MM.1S (cell line): ENCODE results near the gene PPEF1.

ENCODE experiments used
- CTCF ChIP-seq: fragments of 300-600 bp; sonication (generic); IDR thresholded peaks from 2 replicates; pipeline ENCODE4 v1.5.1; 2016; ENCODE audit warnings: antibody characterized with exemption, low read length, mixed read lengths
- EZH2 ChIP-seq: fragments of 300-600 bp; sonication (generic); optimal IDR thresholded peaks from 2 replicates; pipeline ENCODE3; 2017; ENCODE audit warnings: low read depth, mild to moderate bottlenecking, antibody characterized with exemption, low read length, mixed read lengths
- EZH2phosphoT487 ChIP-seq: fragments of 300-600 bp; sonication (generic); IDR thresholded peaks from 2 replicates; pipeline ENCODE4 v1.6.1; 2018; ENCODE audit warnings: antibody characterized with exemption, low read length

- TF ChIP-seq CTCF (no peak), EZH2 (no peak), EZH2phosphoT487 (no peak)
These were observed 5.7 kb upstream of the PPEF1 start for GRCh38 chrX:18701621-18702361.
